GM12878 (cell line): ENCODE results near the gene PPP1R9B. TPM values are rescaled to one million over a fixed set of nuclear protein-coding genes. Genes with fewer than 3 reads are reported as not detected.

Experiments
- ATAC-seq: fragments of 200-7000 bp; cut with Tn5 transposase; 3 replicates; pipeline ENCODE4 v1.9.1; 2020; ENCODE audit warnings: mild to moderate bottlenecking, moderate library complexity
- BruUV-seq: library from RNA; stranded (reverse); fragments of 400-500 nt; replicated peaks from 2 replicates; lab custom pipeline; 2021; lab: Mats Ljungman, UMichigan
- CTCF ChIA-PET: fragments of 300-600 bp; sonication (Branson Sonifier 250); formaldehyde crosslinking; extraction: SDS; loops from one replicate; lab custom pipeline; 2021; ENCODE audit warnings: inconsistent platforms; lab: Yijun Ruan, JAX
- POLR2A ChIA-PET: fragments of 350-600 bp; formaldehyde crosslinking; extraction: SDS; loops from one replicate; lab custom pipeline; 2021; ENCODE audit warnings: inconsistent platforms; lab: Charles Lee
- RAD21 ChIA-PET: fragments of 300-600 bp; sonication (Branson Sonifier 250); formaldehyde crosslinking; loops from one replicate; lab custom pipeline; 2023; ENCODE audit warnings: antibody characterized with exemption; ENCODE audit not compliant: unreplicated experiment; lab: Charles Lee
- SMC1A ChIA-PET: fragments of 300-600 bp; sonication (Branson Sonifier 250); formaldehyde crosslinking; loops from one replicate; lab custom pipeline; 2023; ENCODE audit not compliant: unreplicated experiment, uncharacterized antibody; lab: Charles Lee
- DNase-seq: peaks from one replicate; pipeline ENCODE4 v3.0.0-alpha.2; 2011; ENCODE audit warnings: low read depth, low spot score
- FAIRE-seq: peaks from 3 replicates; lab custom pipeline; 2011; peaks lifted over from hg19 to GRCh38; lab: Jason Lieb, UNC
- H2AFZ ChIP-seq: 2 replicates; pipeline ENCODE4 v1.6.0; 2011; ENCODE audit warnings: low read depth, low read length, control low read depth; ENCODE audit not compliant: control insufficient read depth
- H3K27ac ChIP-seq: 2 replicates; pipeline ENCODE4 v1.5.1; 2011; ENCODE audit warnings: control low read depth; ENCODE audit not compliant: control insufficient read depth, insufficient read depth
- H3K27me3 ChIP-seq, 2 experiments: replicated peaks in 1 of 2; 2 replicates each; pipeline versions ENCODE4 v1.6.0 to v1.6.1; 2011; ENCODE audit warnings: low read length in 1 of 2; ENCODE audit not compliant: control insufficient read depth in 2 of 2, insufficient read depth in 2 of 2
- H3K36me3 ChIP-seq, 2 experiments: 2 replicates each; pipeline ENCODE4 v1.5.1; 2011; ENCODE audit warnings: low read length in 1 of 2; ENCODE audit not compliant: control insufficient read depth in 2 of 2, insufficient read depth in 2 of 2
- H3K4me1 ChIP-seq: 2 replicates; pipeline ENCODE4 v1.6.1; 2011; ENCODE audit warnings: mild to moderate bottlenecking, low read length, moderate library complexity, mixed read lengths; ENCODE audit not compliant: control insufficient read depth, insufficient read depth
- H3K4me2 ChIP-seq: 2 replicates; pipeline ENCODE4 v1.6.0; 2011; ENCODE audit warnings: control low read depth; ENCODE audit not compliant: control insufficient read depth, insufficient read depth
- H3K4me3 ChIP-seq: fragments of 200-600 bp; sonication (generic); 2 replicates; pipeline ENCODE4 v1.5.1; 2016
- H3K79me2 ChIP-seq: 2 replicates; pipeline ENCODE4 v1.6.0; 2011; ENCODE audit warnings: low read length; ENCODE audit not compliant: control insufficient read depth, insufficient read depth
- H3K9ac ChIP-seq: 2 replicates; pipeline ENCODE4 v1.8.0; 2011; ENCODE audit warnings: low read length, control low read depth, mixed read lengths; ENCODE audit not compliant: control insufficient read depth, insufficient read depth
- H3K9me3 ChIP-seq: replicated peaks from 3 replicates; pipeline ENCODE4 v1.5.1; 2011; ENCODE audit warnings: mild to moderate bottlenecking, low read length; ENCODE audit not compliant: control insufficient read depth, insufficient read depth
- H4K20me1 ChIP-seq: 2 replicates; pipeline ENCODE4 v1.6.0; 2011; ENCODE audit not compliant: control insufficient read depth, insufficient read depth
- CHD1 ChIP-seq: IDR thresholded peaks from 2 replicates; pipeline ENCODE4 v1.6.1; 2012; ENCODE audit warnings: low read depth, low read length, improper control_type of control experiment
- FOS ChIP-seq: IDR thresholded peaks from 3 replicates; pipeline ENCODE4 v1.6.1; 2011; ENCODE audit warnings: borderline replicate concordance; ENCODE audit not compliant: insufficient read length; ENCODE audit errors: extremely low read depth
- LARP7 ChIP-seq: fragments of 450-650 bp; IDR thresholded peaks from 2 replicates; pipeline ENCODE4 v1.6.1; 2017; ENCODE audit warnings: mild to moderate bottlenecking
- NRF1 ChIP-seq: conservative IDR thresholded peaks from 2 replicates; pipeline ENCODE4 v1.6.1; 2011; ENCODE audit warnings: mild to moderate bottlenecking, low read depth, low read length, improper control_type of control experiment
- RCOR1 ChIP-seq: conservative IDR thresholded peaks from 2 replicates; pipeline ENCODE4 v1.6.1; 2012; ENCODE audit warnings: low read depth, low read length, improper control_type of control experiment
- RELA ChIP-seq: fragments of 450-650 bp; IDR thresholded peaks from 2 replicates; pipeline ENCODE4 v1.8.0; 2014; ENCODE audit warnings: borderline replicate concordance; ENCODE audit not compliant: partially characterized antibody
- SUZ12 ChIP-seq: fragments of 200-600 bp; sonication (generic); IDR thresholded peaks from one replicate; pipeline ENCODE4 v1.6.1; 2018; ENCODE audit warnings: antibody characterized with exemption, mild to moderate bottlenecking; ENCODE audit not compliant: unreplicated experiment
- WGBS: methylation state at CpG from one replicate; pipeline ENCODE4 v1.1.6; 2016; ENCODE audit warnings: low lambda C conversion rate; ENCODE audit not compliant: insufficient replicate concordance, insufficient coverage; ENCODE audit errors: missing lambda C conversion rate; 5-methylcytosine and 5-hydroxymethylcytosine counted together
- in situ Hi-C: fragments of 300-500 bp; cut with MboI; formaldehyde crosslinking; loops from 9 replicates; pipeline ENCODE4 v1.14.3; 2018; ENCODE audit warnings: mixed read lengths
- intact Hi-C: fragments of 100-400 bp; cut with micrococcal nuclease; formaldehyde crosslinking; loops from one replicate; pipeline ENCODE4 v1.14.2; 2022; ENCODE audit not compliant: unreplicated experiment
- polyA plus RNA-seq, 11 experiments: library from polyadenylated mRNA; depleted of rRNA in 4 of 11; unstranded in 6 of 11; stranded (reverse) in 5 of 11; fragments of >200 nt; fragmentation: Nextera tagmentation in 4 of 11; fragmentation: Illumina TruSeq in 1 of 11; extraction: Ambion mirVana in 4 of 11; extraction: Trizol in 1 of 11; gene quantifications; 1 replicate in 1 of 11; 2 replicates in 10 of 11; pipeline versions ENCODE4 v1.2.1 to v1.2.3, GENCODE V29; 2011 to 2016; ENCODE audit warnings: inconsistent platforms in 2 of 11, missing spikeins in 2 of 11, low read depth in 1 of 11
- total RNA-seq, 4 experiments: library from RNA; depleted of rRNA in 3 of 4; stranded (reverse); fragments of >200 nt in 3 of 4; fragmentation: Illumina TruSeq in 1 of 4; extraction: Trizol in 1 of 4; gene quantifications; 2 replicates each; pipeline versions ENCODE4 v1.2.1 to v1.2.3, GENCODE V29; 2013 to 2021

Gene PPP1R9B
- total and polyA plus RNA-seq, 10 of the 15 experiments (the other 5 are each of a cell fraction or from before 2014, with no cell fraction given): 0.20 to 107 (median 37.5) TPM

GRCh38 chr17:50090071-50090470, 60.4 kb downstream of the PPP1R9B start (continued):
- no peak for TF ChIP-seq FOS
- no peak for TF ChIP-seq RCOR1
- no peak for TF ChIP-seq SUZ12
- no peak for TF ChIP-seq LARP7
- TF ChIP-seq RELA: no peak

GRCh38 chr17:50088952-50089825, 61.3 kb downstream of the PPP1R9B start:
- Histone ChIP-seq H3K4me2 (no peak overlapping the region), H3K27ac (no peak overlapping the region), H3K9ac (no peak overlapping the region), H3K4me1 (no peaks in the 10 kb centered on the region), H2AFZ (no peak overlapping the region), H3K79me2 (no peaks in the 10 kb centered on the region), H3K9me3 (no peaks in the 10 kb centered on the region), H3K27me3 (no peaks in the 10 kb centered on the region), H3K4me3 (no peak overlapping the region), H3K36me3 (no peaks in the 10 kb centered on the region), H4K20me1 (no peaks in the 10 kb centered on the region)
- RAD21 ChIA-PET: interaction anchor here (1.2 kb wide), 1 partner anchor 210 kb away, joined by 3 read pairs; no protein-coding TSS in a partner anchor
- 65% methylated on average over 25 of the region's 25 CpGs for WGBS
- CTCF ChIA-PET: interaction anchor here (2.6 to 5.7 kb wide), 2 partner anchors 60 kb away, joined by 64 to 118 read pairs; no protein-coding TSS in a partner anchor
- in situ Hi-C loops (no loop called here), intact Hi-C loops (loop anchor here (5.0 kb wide), 1 partner anchor 227 kb away; no protein-coding TSS in a partner anchor)
- FAIRE-seq (no peak), ATAC-seq (no peak), DNase-seq (no peak)
- SMC1A ChIA-PET: no interaction called here
- POLR2A ChIA-PET: no interaction called here
- TF ChIP-seq CHD1 (no peak), NRF1 (no peak)
- no TSS peak for BruUV-seq
